Erythroblast (primary cell): Measurements from ENCODE around the gene GFAP.

Experiments
- GATA1 ChIP-seq: IDR thresholded peaks from 2 replicates; pipeline ENCODE4 v1.6.1; 2011; ENCODE audit warnings: low read depth, mild to moderate bottlenecking, control low read depth, low read length, moderate library complexity
- POLR2A ChIP-seq: IDR thresholded peaks from 2 replicates; pipeline ENCODE4 v1.6.1; 2011; ENCODE audit warnings: mild to moderate bottlenecking, low read length

- TF ChIP-seq POLR2A (no peak), GATA1 (no peak)
Observed at GRCh38 chr17:44916781-44917241, 1.5 kb upstream of the GFAP start.
